ENCODE measurements around the gene EDEM2. TPM values are rescaled to one million over a fixed set of nuclear protein-coding genes. Genes with fewer than 3 reads are reported as not detected.

The EDEM2 gene
- 45.7 to 58.4 TPM (median 54.9 TPM) in 5 replicates for total RNA-seq (2022; extraction: Qiagen RNA extraction; ENCODE audit: low read depth)

GRCh38 chr20:35146920-35147574, at the start of gene EDEM2:
EDEM2 (minus strand) TSS chr20:35147336; CDS start chr20:35147258, 78 bp downstream.

GRCh38 chr20:35171753-35172433, 24.8 kb upstream of the EDEM2 start, which contains the start of gene PROCR:
PROCR (plus strand) TSS chr20:35172072; CDS start chr20:35172155, 83 bp downstream.

GRCh38 chr20:35092524-35093266, 54.4 kb downstream of the EDEM2 start, which contains the start of gene TRPC4AP:
TRPC4AP (minus strand) TSS chr20:35092807; CDS start chr20:35092781, 26 bp downstream.

Other genes starting within 250 kb of the EDEM2 start
- 55.8 to 62.6 TPM (median 57.7 TPM) in 5 replicates for gene GSS, start 191.5 kb downstream of the EDEM2 start, total RNA-seq (2022; extraction: Qiagen RNA extraction; ENCODE audit: low read depth)
- gene MYH7B, start 191.5 kb downstream of the EDEM2 start, total RNA-seq (2022; extraction: Qiagen RNA extraction; ENCODE audit: low read depth): 0.06 to 0.19 TPM (median 0.12 TPM) in 5 replicates
- gene TRPC4AP, start 54.5 kb downstream of the EDEM2 start, total RNA-seq (2022; extraction: Qiagen RNA extraction; ENCODE audit: low read depth): 57.0 to 62.5 TPM (median 60.6 TPM) in 5 replicates
- 106 to 153 TPM (median 145 TPM) in 5 replicates for gene PROCR, start 24.7 kb upstream of the EDEM2 start, total RNA-seq (2022; extraction: Qiagen RNA extraction; ENCODE audit: low read depth)
- gene MMP24, start 79.4 kb upstream of the EDEM2 start, total RNA-seq (2022; extraction: Qiagen RNA extraction; ENCODE audit: low read depth): 23.8 to 34.6 TPM (median 31.0 TPM) in 5 replicates
- 56.9 to 98.0 TPM (median 82.6 TPM) in 5 replicates for gene MMP24OS, start 130.8 kb upstream of the EDEM2 start, total RNA-seq (2022; extraction: Qiagen RNA extraction; ENCODE audit: low read depth)
- 409 to 463 TPM (median 412 TPM) in 5 replicates for gene EIF6, start 137.4 kb upstream of the EDEM2 start, total RNA-seq (2022; extraction: Qiagen RNA extraction; ENCODE audit: low read depth)
- gene FAM83C, start 145.1 kb upstream of the EDEM2 start, total RNA-seq (2022; extraction: Qiagen RNA extraction; ENCODE audit: low read depth): 0.06 to 0.14 TPM (median 0.08 TPM) in 5 replicates